HepG2 (cell line): Measurements from ENCODE around the gene DDX49. TPM values are rescaled to one million over a fixed set of nuclear protein-coding genes. Genes with fewer than 3 reads are reported as not detected.

Experiments
- ATAC-seq: fragments of 200-7000 bp; cut with Tn5 transposase; 3 replicates; pipeline ENCODE4 v1.9.1; 2020; ENCODE audit warnings: mild to moderate bottlenecking, moderate library complexity
- BruUV-seq: library from RNA; stranded (reverse); fragments of 400-500 nt; replicated peaks from 2 replicates; lab custom pipeline; 2021; lab: Mats Ljungman, UMichigan
- CTCF ChIA-PET: fragments of 300-600 bp; formaldehyde crosslinking; extraction: SDS; loops from one replicate; lab custom pipeline; 2021; ENCODE audit warnings: low total read pairs, inconsistent platforms, low intra/inter-chr PET ratio; lab: Yijun Ruan, JAX
- POLR2A ChIA-PET: fragments of 350-600 bp; sonication (Branson Sonifier 250); formaldehyde crosslinking; loops from one replicate; lab custom pipeline; 2020; ENCODE audit warnings: antibody characterized with exemption, inconsistent platforms; lab: Yijun Ruan, JAX
- DNase-seq: peaks from one replicate; pipeline ENCODE4 v3.0.0-alpha.2; 2015; ENCODE audit warnings: low spot score
- FAIRE-seq: peaks from 3 replicates; lab custom pipeline; 2011; peaks lifted over from hg19 to GRCh38; lab: Jason Lieb, UNC
- H2AFZ ChIP-seq: one replicate; pipeline ENCODE4 v1.6.1; 2011; ENCODE audit warnings: low read length, inconsistent platforms
- H3K27ac ChIP-seq: fragments of 300-600 bp; 3 replicates; pipeline ENCODE4 v1.8.0; 2011; ENCODE audit warnings: mixed run types, mild to moderate bottlenecking, mixed read lengths, low read length, inconsistent platforms; ENCODE audit not compliant: insufficient read depth; ENCODE audit errors: extremely low read length
- H3K27me3 ChIP-seq, 2 experiments: fragments of 200-600 bp in 1 of 2; 2 replicates in 1 of 2; 3 replicates in 1 of 2; pipeline versions ENCODE4 v1.6.0 to v1.8.0; 2011; ENCODE audit warnings: low read length in 2 of 2, mild to moderate bottlenecking in 2 of 2, moderate library complexity in 2 of 2, inconsistent platforms in 1 of 2; ENCODE audit not compliant: insufficient read depth in 2 of 2, control insufficient read depth in 1 of 2
- H3K36me3 ChIP-seq, 2 experiments: fragments of 200-600 bp in 1 of 2; replicated peaks in 1 of 2; 2 replicates in 1 of 2; 3 replicates in 1 of 2; pipeline versions ENCODE4 v1.5.1 to v1.8.0; 2011; ENCODE audit warnings: low read length in 2 of 2, inconsistent platforms in 1 of 2; ENCODE audit not compliant: insufficient read depth in 2 of 2, control insufficient read depth in 1 of 2
- H3K4me1 ChIP-seq: 2 replicates; pipeline ENCODE4 v1.5.1; 2012; ENCODE audit warnings: low read length, inconsistent platforms; ENCODE audit not compliant: insufficient read depth
- H3K4me2 ChIP-seq: 2 replicates; pipeline ENCODE4 v1.6.0; 2011; ENCODE audit warnings: low read depth, low read length, inconsistent platforms
- H3K4me3 ChIP-seq, 3 experiments: fragments of 200-600 bp in 1 of 3; sonication (generic), shearing (Covaris generic) in 1 of 3; replicated peaks in 1 of 3; 2 replicates each; pipeline ENCODE4 v1.5.1; 2011 to 2016; ENCODE audit warnings: low read length in 3 of 3, inconsistent platforms in 2 of 3, low read depth in 2 of 3, mild to moderate bottlenecking in 2 of 3, control low read depth in 1 of 3, mixed read lengths in 1 of 3; ENCODE audit not compliant: insufficient read depth in 1 of 3
- H3K79me2 ChIP-seq: one replicate; pipeline ENCODE4 v1.6.1; 2011; ENCODE audit warnings: low read length, inconsistent platforms; ENCODE audit not compliant: insufficient read depth
- H3K9ac ChIP-seq: 2 replicates; pipeline ENCODE4 v1.6.0; 2011; ENCODE audit warnings: mild to moderate bottlenecking, low read depth, low read length, inconsistent platforms; ENCODE audit not compliant: insufficient read depth
- H3K9me3 ChIP-seq: 2 replicates; pipeline ENCODE4 v1.5.1; 2012; ENCODE audit warnings: mild to moderate bottlenecking, low read length
- H4K20me1 ChIP-seq: 2 replicates; pipeline ENCODE4 v1.6.0; 2011; ENCODE audit warnings: inconsistent platforms, mild to moderate bottlenecking, low read length, moderate library complexity; ENCODE audit not compliant: insufficient read depth
- HNRNPL ChIP-seq: fragments of 200-400 bp; formaldehyde crosslinking; IDR thresholded peaks from 2 replicates; pipeline ENCODE4 v1.6.1; 2017; ENCODE audit warnings: mild to moderate bottlenecking, low read depth, low read length
- POLR2G ChIP-seq: fragments of 200-400 bp; formaldehyde crosslinking; IDR thresholded peaks from 2 replicates; pipeline ENCODE4 v1.6.1; 2018; ENCODE audit warnings: mild to moderate bottlenecking, low read depth, low read length, moderate library complexity
- SOX13 ChIP-seq, 3 experiments: fragments of 450-650 bp in 1 of 3; sonication (generic) in 1 of 3; formaldehyde crosslinking in 1 of 3; IDR thresholded peaks in 2 of 3; conservative IDR thresholded peaks in 1 of 3; 2 replicates each; pipeline versions ENCODE4 v1.5.0 to v1.6.1; 2016 to 2020; ENCODE audit warnings: antibody characterized with exemption in 1 of 3, mild to moderate bottlenecking in 1 of 3, missing compliant biosample characterization in 1 of 3, missing genetic modification reagents in 1 of 3, moderate library complexity in 1 of 3
- TAF1 ChIP-seq: sonication (generic); formaldehyde crosslinking; IDR thresholded peaks from 2 replicates; pipeline ENCODE4 v1.4.0; 2020; ENCODE audit warnings: missing genetic modification reagents
- ZBTB33 ChIP-seq: sonication (generic); formaldehyde crosslinking; IDR thresholded peaks from 2 replicates; pipeline ENCODE4 v1.4.0; 2020; ENCODE audit warnings: missing genetic modification reagents
- ZKSCAN5 ChIP-seq: sonication (generic); formaldehyde crosslinking; IDR thresholded peaks from 2 replicates; pipeline ENCODE4 v1.5.1; 2020; ENCODE audit warnings: mild to moderate bottlenecking, missing genetic modification reagents
- WGBS: methylation state at CpG from one replicate; pipeline ENCODE4 v1.1.6; 2017; ENCODE audit warnings: low lambda C conversion rate; 5-methylcytosine and 5-hydroxymethylcytosine counted together
- in situ Hi-C: cut with HindIII; loops from 2 replicates; pipeline ENCODE4 v1.10.0; 2017; ENCODE audit warnings: low pct_unique_long_range_greater_than_20kb; ENCODE audit not compliant: extremely low pct_ligation_motif_present
- intact Hi-C: fragments of 100-400 bp; cut with micrococcal nuclease; formaldehyde crosslinking; loops from one replicate; pipeline ENCODE4 v1.10.0; 2022; ENCODE audit not compliant: unreplicated experiment
- polyA plus RNA-seq, 8 experiments: library from polyadenylated mRNA; depleted of rRNA in 3 of 8; stranded (reverse) in 7 of 8; unstranded in 1 of 8; fragments of >200 nt; fragmentation: Illumina TruSeq in 4 of 8; extraction: Trizol in 4 of 8; gene quantifications; 2 replicates each; pipeline versions ENCODE4 v1.2.1 to v1.2.3, GENCODE V29; 2011 to 2016; ENCODE audit warnings: low read depth in 4 of 8, missing spikeins in 1 of 8, mixed read lengths in 1 of 8; ENCODE audit not compliant: insufficient read depth in 1 of 8
- total RNA-seq, 5 experiments: library from RNA; depleted of rRNA; stranded (reverse); fragments of >200 nt; fragmentation: Illumina TruSeq; extraction: Trizol; gene quantifications; 2 replicates each; pipeline ENCODE4 v1.2.3, GENCODE V29; 2016; ENCODE audit warnings: low read depth in 1 of 5

Gene DDX49
- total and polyA plus RNA-seq, 2 of the 13 experiments (the other 11 are each of a cell fraction or from before 2014, with no cell fraction given), result 27.0 to 46.2 TPM

- POLR2A ChIA-PET, result interaction anchor here (1.4 kb wide), 1 partner anchor 19 kb away, joined by 5 read pairs; the partner anchor contains the start of genes COPE and DDX49
- TF ChIP-seq ZKSCAN5, result no peak
- TF ChIP-seq SOX13 (IDR thresholded peaks at IDR 0.05), result no peak
- TF ChIP-seq SOX13 (CRISPR knock-in tag; conservative IDR thresholded peaks at IDR 0.05 in 1 of 2, IDR thresholded peaks at IDR 0.05 in 1 of 2), result no peak
- TF ChIP-seq, all 625 proteins: peak for 0
- H3K79me2 ChIP-seq, result no peaks in the 10 kb centered on the region
- no peaks in the 10 kb centered on the region; a peak in 1 of 5 replicates for H3K27me3 ChIP-seq
- H3K9ac ChIP-seq, result no peak overlapping the region
- CTCF ChIA-PET, result no interaction called here
- no peak overlapping the region for H2AFZ ChIP-seq
- H3K27ac ChIP-seq, result no peak overlapping the region
- no peaks in the 10 kb centered on the region for H3K9me3 ChIP-seq
- H3K4me3 ChIP-seq, result no peak overlapping the region
- H3K4me1 ChIP-seq, result peaks cover 17% of the 10 kb centered on the region
- H3K4me2 ChIP-seq, result no peak overlapping the region
- no TSS peak for BruUV-seq
- no peak for FAIRE-seq
- no peak for DNase-seq
- intact Hi-C loops, result no loop called here
- peaks cover 3 to 17% of the 10 kb centered on the region in 2 experiments; a peak in 3 of 5 replicates for H3K36me3 ChIP-seq
- H4K20me1 ChIP-seq, result no peaks in the 10 kb centered on the region
- ATAC-seq, result no peak
- in situ Hi-C loops, result loop anchor here (10.0 kb wide), 1 partner anchor 85 kb away; no protein-coding TSS in a partner anchor
- WGBS, result 100% methylated on average over 4 of the region's 20 CpGs
Measured at GRCh38 chr19:18899624-18900560, 19.6 kb upstream of the DDX49 start.

- ChIA-PET POLR2A (interaction anchor here (1.6 kb wide), 1 partner anchor 18 kb away, joined by 5 read pairs; the partner anchor contains the start of genes COPE and DDX49), CTCF (no interaction called here)
- no peaks in the 10 kb centered on the region for H3K79me2 ChIP-seq
- ATAC-seq (no peak), DNase-seq (no peak), FAIRE-seq (no peak)
- BruUV-seq, result TSS peak; percentile 45
- no peaks in the 10 kb centered on the region for H4K20me1 ChIP-seq
- no peak overlapping the region for H2AFZ ChIP-seq
- TF ChIP-seq ZBTB33 (CRISPR knock-in tag) (peak; percentile 40; the same call in 1 of the 2 replicates), HNRNPL (0 out of 2 replicates have a peak, but pooled peaks have one; percentile 19), TAF1 (no peak), POLR2G (no peak)
- intact Hi-C loops, result no loop called here
- no peak overlapping the region for H3K4me3 ChIP-seq
- H3K4me1 ChIP-seq, result peaks cover 17% of the 10 kb centered on the region
- WGBS, result 100% methylated on average over 8 of the region's 17 CpGs
- H3K9me3 ChIP-seq, result no peaks in the 10 kb centered on the region
- peaks cover 8 to 22% of the 10 kb centered on the region in 2 experiments; a peak in 4 of 5 replicates for H3K36me3 ChIP-seq
- H3K9ac ChIP-seq, result no peak overlapping the region
- no peak overlapping the region for H3K4me2 ChIP-seq
- in situ Hi-C loops, result no loop called here
- no peaks in the 10 kb centered on the region; a peak in 1 of 5 replicates for H3K27me3 ChIP-seq
- H3K27ac ChIP-seq, result no peak overlapping the region
Measured at GRCh38 chr19:18900700-18901481, 18.6 kb upstream of the DDX49 start.
